GM12891 (cell line): ENCODE measurements around the gene NPIPA1.
"Not testable (repeated sequence)": the region's sequence is repeated elsewhere in the genome, so short reads cannot be mapped to it uniquely, and the experiment has no call there.

Experiments used
- POLR2A ChIP-seq: IDR thresholded peaks from 2 replicates; pipeline ENCODE4 v1.6.1; 2011; ENCODE audit warnings: low read depth, low read length, control low read depth
- POLR2AphosphoS5 ChIP-seq: IDR thresholded peaks from 2 replicates; pipeline ENCODE4 v1.6.1; 2011; ENCODE audit warnings: low read depth, low read length, control low read depth

DNA sequence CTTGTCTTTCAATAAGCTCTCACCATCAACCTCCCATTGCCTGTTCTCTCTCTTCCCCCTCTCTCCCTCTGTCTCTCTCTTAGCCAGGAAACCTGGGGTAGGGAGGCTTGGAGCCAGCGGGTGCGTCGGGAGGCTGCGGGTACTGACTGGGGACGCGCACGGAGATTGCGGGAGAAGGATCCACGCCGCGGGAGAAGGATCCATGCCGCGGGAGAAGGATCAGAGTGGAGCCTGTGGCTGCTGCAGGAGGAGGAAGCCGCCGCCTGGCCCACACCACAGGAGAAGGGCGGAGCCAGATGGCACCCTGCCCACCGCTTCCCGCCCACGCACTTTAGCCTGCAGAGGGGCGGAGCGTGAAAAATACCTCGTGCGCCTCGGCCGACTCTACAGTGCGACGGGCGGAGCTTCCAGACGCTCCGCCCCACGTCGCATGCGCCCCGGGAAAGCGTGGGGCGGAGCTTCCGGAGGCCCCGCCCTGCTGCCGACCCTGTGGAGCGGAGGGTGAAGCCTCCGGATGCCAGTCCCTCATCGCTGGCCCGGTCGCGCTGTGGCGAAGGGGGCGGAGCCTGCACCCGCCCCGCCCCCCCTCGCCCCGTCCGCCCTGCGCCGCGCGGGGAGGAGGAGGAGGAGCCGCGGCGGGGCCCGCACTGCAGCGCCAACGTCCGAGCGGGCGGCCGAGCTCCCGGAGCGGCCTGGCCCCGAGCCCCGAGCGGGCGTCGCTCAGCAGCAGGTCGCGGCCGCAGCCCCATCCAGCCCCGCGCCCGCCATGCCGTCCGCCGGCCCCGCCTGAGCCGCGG is 26.2 kb upstream of the NPIPA1 start:
- not testable (repeated sequence) for TF ChIP-seq POLR2A, POLR2AphosphoS5
